NCI-H345 treated with DMSO at 0.1 percent for 48 hours (cell line): ENCODE results near the gene BRCA2.

Experiments used
- DNase-seq: peaks from one replicate; lab custom pipeline; 2025; ENCODE audit not compliant: unreplicated experiment; lab: John Stamatoyannopoulos, UW

Gene BRCA2, protein sequence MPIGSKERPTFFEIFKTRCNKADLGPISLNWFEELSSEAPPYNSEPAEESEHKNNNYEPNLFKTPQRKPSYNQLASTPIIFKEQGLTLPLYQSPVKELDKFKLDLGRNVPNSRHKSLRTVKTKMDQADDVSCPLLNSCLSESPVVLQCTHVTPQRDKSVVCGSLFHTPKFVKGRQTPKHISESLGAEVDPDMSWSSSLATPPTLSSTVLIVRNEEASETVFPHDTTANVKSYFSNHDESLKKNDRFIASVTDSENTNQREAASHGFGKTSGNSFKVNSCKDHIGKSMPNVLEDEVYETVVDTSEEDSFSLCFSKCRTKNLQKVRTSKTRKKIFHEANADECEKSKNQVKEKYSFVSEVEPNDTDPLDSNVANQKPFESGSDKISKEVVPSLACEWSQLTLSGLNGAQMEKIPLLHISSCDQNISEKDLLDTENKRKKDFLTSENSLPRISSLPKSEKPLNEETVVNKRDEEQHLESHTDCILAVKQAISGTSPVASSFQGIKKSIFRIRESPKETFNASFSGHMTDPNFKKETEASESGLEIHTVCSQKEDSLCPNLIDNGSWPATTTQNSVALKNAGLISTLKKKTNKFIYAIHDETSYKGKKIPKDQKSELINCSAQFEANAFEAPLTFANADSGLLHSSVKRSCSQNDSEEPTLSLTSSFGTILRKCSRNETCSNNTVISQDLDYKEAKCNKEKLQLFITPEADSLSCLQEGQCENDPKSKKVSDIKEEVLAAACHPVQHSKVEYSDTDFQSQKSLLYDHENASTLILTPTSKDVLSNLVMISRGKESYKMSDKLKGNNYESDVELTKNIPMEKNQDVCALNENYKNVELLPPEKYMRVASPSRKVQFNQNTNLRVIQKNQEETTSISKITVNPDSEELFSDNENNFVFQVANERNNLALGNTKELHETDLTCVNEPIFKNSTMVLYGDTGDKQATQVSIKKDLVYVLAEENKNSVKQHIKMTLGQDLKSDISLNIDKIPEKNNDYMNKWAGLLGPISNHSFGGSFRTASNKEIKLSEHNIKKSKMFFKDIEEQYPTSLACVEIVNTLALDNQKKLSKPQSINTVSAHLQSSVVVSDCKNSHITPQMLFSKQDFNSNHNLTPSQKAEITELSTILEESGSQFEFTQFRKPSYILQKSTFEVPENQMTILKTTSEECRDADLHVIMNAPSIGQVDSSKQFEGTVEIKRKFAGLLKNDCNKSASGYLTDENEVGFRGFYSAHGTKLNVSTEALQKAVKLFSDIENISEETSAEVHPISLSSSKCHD (N-terminal part only)

DNA sequence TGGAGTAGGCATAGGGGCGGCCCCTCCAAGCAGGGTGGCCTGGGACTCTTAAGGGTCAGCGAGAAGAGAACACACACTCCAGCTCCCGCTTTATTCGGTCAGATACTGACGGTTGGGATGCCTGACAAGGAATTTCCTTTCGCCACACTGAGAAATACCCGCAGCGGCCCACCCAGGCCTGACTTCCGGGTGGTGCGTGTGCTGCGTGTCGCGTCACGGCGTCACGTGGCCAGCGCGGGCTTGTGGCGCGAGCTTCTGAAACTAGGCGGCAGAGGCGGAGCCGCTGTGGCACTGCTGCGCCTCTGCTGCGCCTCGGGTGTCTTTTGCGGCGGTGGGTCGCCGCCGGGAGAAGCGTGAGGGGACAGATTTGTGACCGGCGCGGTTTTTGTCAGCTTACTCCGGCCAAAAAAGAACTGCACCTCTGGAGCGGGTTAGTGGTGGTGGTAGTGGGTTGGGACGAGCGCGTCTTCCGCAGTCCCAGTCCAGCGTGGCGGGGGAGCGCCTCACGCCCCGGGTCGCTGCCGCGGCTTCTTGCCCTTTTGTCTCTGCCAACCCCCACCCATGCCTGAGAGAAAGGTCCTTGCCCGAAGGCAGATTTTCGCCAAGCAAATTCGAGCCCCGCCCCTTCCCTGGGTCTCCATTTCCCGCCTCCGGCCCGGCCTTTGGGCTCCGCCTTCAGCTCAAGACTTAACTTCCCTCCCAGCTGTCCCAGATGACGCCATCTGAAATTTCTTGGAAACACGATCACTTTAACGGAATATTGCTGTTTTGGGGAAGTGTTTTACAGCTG lies at the start of gene BRCA2, which contains the start of gene ZAR1L:
Gene BRCA2 (plus strand): TSS at position 271 of the 790 bp plus-strand sequence. CDS start 953 bp downstream, outside the sequence.
Gene ZAR1L (minus strand): TSS at position 126 of the 790 bp plus-strand sequence. CDS start 3,438 bp downstream, outside the sequence.
- DNase-seq: peak; percentile 57

GRCh38 chr13:32265726-32266125 lies 49.6 kb upstream of the BRCA2 start:
- no peak for DNase-seq

DNA sequence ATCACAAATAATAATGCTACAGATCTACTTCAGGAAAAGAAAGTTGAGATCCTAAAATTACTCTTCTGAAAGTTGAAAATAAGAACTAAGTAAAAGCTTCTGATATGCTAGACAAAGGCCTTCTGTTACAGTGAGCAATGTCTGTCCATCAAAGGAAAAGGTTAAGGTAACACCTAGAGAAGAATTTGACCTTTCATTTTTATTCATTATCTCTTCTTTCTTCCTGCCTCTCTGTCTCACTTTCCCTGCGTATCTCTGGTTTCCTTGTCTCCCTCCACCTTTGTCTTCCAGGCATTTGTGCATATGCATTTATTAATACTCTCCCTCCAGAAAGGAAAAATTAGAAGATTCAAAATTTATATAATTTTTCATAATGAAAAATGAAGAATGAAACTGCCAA lies 49.2 kb upstream of the BRCA2 start:
- DNase-seq: no peak

DNA sequence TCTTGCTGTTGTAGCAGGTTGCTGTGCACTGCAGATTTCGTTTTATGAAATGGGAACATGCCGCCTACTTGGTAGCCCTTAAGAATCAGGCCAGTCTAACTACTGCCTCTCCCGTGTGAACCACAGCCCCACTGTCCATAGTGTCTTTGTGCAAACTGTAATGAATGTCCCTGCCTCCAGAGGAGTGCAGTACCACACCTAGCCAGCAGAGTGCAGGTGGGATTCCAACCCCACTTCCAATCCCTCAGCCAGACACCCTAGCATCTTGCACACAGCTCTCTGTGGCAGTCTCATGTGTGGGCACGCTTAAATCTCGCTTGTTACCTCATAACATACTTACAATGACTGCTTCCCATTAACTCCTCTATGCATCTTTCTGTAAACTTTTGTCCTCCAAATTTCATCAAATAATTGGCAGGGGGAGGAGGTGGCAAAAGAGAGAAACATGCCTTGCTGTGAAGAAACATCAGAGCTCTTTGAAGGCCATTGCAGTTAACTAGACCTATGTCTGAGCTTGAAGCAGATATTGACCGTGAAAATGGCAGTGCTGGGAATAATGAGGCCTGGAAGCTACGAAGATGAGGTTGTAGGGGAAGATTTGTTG lies 47.4 kb upstream of the BRCA2 start:
- DNase-seq: no peak

- DNase-seq: no peak
Measured at GRCh38 chr13:32272021-32272683, 43.2 kb upstream of the BRCA2 start.

GRCh38 chr13:32277839-32278238 lies 37.5 kb upstream of the BRCA2 start:
- DNase-seq: no peak

DNA sequence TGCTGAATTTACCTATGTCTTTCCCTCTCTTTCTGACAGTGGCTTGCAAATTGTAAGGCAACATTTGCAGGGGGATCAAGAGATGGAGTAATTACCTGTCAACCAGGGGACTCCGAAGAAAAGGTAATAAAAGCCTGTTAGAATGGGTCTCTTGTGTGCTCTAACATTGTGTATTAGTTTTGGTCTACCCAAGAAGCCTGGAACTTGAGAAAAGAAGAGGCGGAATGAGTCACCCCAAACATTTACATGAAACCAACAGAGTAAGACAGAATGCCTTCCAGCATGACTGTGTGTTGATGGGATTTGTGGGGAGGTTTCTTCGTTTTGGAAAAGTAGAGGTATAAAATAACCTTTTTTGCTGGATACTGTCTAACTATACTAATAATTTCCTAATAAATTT lies 36.9 kb upstream of the BRCA2 start:
- no peak for DNase-seq

GRCh38 chr13:32281096-32281495 lies 34.2 kb upstream of the BRCA2 start:
- no peak for DNase-seq

DNA sequence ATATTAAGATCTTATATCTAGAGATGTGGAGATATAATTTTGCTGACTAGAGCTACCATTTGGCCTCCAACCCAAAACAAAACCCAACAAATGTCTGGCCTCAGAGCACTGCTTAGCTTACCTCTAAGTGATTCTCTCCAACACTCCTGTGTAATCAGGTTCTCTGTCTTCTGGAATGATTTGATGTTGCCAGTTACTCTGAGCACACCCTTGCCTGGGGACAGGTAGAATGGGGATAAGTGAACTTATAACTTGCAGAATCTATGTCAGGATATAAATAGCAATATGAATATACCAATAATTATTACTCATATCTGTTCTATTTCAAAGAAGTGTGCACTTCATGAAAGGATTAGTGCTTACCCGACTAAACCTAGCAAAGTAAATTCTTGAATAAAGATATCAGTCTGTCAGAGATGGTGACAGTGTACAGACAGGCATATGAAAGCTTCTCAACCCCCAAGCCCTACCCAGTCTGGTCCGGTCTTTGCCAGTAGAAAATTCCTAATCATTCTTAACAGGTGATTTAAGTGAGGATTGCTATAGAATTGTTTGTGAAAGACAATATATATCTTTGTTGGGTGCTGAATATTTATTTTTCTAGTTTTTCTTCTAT lies 33.1 kb upstream of the BRCA2 start:
- DNase-seq: no peak

DNA sequence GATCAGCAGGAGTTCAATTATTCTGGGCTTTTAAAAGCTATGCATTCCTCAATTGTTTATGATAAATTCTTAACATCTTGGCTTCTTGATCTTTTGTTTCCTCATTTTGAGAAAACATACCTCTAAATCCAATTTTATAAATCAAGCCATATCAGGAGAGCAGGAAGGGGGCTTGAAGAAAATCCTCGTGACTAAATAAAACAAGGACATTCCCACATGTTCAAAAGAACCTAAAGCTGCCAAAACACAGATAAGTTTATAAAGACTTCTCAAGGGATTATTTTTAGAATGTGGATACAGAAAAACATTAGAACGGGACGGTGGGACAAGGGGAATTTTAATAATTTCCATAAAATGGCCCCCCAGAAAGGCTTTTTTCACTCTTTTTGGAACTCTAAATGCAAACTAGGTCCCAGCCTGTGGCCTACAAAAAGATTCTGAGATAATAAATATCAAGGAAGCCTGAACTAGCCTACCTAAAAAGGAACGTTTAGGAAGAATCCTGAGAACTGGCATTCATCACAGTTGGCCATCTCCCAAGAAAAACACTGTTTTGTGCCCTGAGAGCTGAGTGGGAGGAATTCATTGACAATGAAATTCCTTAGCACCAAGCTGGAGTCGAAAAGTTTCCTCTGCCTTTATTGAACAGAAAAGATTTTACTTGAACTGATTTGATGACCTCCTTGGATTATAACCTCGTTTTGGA lies 30.2 kb upstream of the BRCA2 start:
- DNase-seq: no peak

DNA sequence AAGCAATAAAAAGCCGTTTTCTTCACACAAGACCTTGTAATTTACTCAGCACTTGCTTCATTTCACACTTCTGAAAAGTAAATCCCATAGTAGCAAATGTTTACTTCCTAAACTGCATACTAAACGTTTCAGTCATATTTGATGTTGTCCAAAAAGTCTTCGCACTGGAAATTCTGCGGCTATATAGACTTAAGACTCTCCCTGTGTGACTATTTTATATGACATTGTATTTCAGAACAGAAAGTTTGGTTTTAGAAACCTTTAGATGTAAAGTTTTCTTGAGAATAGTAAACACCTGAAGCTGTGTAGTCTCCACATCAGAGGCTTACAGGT lies 29.7 kb upstream of the BRCA2 start:
- DNase-seq: no peak

DNA sequence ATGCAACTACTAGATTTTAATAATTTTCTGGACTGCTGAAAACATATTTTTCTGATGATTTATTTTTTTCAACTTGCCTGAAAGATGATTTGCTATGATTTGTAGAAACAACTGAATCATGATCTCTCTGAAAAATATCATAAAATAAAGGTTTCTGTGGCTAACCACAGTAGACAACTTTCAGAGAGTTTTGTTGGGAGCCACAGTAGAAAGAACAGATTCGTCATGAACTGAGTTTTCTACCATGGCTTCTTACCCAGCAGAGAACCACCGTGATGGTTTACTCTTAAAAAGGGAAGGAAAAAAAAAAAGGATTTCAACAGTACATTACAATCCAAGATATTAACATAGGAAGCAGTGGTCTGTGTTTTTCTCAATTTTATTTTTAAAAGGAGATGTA lies 18.1 kb upstream of the BRCA2 start:
- no peak for DNase-seq

DNA sequence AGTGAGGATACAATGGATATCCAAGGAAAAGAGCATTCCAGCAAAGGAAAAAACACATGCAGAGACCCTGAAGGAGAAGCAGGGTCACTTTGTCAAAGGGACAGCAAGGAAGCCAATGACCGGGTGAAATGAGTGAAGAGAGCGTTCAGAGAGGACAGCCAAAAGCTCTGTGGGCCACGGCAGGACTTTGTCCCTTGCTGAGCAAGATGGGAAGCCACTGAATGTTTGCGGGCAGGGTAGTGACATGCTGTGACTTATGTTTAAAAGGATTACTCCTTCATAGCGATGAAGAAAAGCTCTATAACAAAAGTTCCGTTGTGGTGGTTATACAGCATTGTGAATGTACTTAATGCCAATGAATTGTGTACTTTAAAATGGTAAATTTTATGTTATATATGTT lies 16.6 kb upstream of the BRCA2 start:
- DNase-seq: no peak

GRCh38 chr13:32299893-32300292 lies 15.4 kb upstream of the BRCA2 start:
- DNase-seq: no peak

DNA sequence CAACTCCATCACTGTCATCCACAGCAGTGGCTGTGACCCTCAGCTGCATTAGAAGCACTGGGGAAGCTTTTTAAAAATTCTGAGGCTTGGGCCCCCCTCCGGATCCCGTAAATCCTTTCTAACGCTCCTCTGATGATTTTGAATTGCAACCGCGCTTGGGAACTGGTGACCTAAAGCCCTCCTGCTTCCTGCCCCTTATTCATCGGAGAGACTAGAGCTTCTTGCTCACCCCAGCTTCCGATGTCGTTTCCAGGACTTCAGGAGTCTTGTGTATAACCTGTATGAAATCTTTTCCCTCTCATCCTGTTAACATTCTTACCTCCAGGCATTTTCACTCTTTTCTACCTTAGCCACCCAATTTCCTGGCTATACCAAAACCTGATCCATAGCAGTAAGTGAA lies 14.9 kb upstream of the BRCA2 start:
- no peak for DNase-seq

DNA sequence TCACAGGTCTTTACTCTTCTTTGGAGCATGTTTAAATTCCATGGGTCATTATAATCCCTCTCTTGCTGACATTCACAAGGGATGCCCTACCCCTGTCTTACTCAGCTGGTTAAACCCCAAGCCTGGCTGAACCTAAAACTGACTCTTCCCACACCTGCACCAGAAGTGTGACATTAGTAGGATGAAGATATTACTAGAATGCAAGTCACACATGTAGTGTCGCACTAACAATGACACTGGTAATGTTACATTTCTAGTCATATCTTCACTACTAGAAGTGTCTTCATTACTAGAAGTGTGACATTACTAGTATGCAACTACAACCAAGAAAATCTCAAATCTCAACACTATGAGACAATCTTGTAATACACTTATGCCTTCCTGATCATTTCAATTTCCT lies 14.4 kb upstream of the BRCA2 start:
- no peak for DNase-seq

DNA sequence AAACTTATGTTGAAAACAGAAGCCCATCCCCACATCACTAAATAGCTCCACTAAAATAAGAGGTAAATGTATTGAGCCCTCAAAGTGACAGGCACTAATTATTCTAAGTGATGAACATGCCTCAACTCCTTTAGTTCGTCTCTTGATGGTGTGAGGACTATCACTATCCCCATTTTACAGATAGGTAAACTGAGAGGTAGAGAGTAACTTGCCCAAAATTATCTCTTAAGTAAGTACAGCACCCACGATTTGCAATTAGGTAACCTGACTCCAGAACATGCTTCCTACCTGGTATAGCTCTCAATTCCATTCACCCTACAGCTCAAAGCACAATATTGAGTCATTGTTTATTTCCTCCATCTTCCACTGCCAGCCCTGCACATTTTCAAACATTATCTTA lies 12.8 kb upstream of the BRCA2 start:
- no peak for DNase-seq

- no peak for DNase-seq
Measured at GRCh38 chr13:32305646-32306045, 9.7 kb upstream of the BRCA2 start.
